DND-41 (cell line): ENCODE data around the gene RPL3.

Experiments
- ATAC-seq: fragments of 200-7000 bp; cut with Tn5 transposase; 3 replicates; pipeline ENCODE4 v1.9.1; 2021; ENCODE audit warnings: low read depth; ENCODE audit not compliant: insufficient read depth
- DNase-seq: peaks from one replicate; pipeline ENCODE4 v3.0.0-alpha.2; 2020
- H2AFZ ChIP-seq: 2 replicates; pipeline ENCODE4 v1.6.0; 2012; ENCODE audit warnings: low read depth, low read length
- H3K27ac ChIP-seq: 2 replicates; pipeline ENCODE4 v1.5.1; 2012; ENCODE audit warnings: low read length, inconsistent platforms
- H3K27me3 ChIP-seq: fragments of 200-600 bp; sonication (generic); 2 replicates; pipeline ENCODE4 v1.6.0; 2012; ENCODE audit warnings: low read length, mild to moderate bottlenecking, inconsistent platforms; ENCODE audit not compliant: insufficient read depth, poor library complexity
- H3K36me3 ChIP-seq: 2 replicates; pipeline ENCODE4 v1.5.1; 2012; ENCODE audit warnings: low read length, inconsistent platforms; ENCODE audit not compliant: insufficient read depth
- H3K4me1 ChIP-seq: 2 replicates; pipeline ENCODE4 v1.5.1; 2012; ENCODE audit warnings: mild to moderate bottlenecking, low read length; ENCODE audit not compliant: insufficient read depth
- H3K4me2 ChIP-seq: 2 replicates; pipeline ENCODE4 v1.6.0; 2012; ENCODE audit warnings: mild to moderate bottlenecking, moderate library complexity, low read length, inconsistent platforms; ENCODE audit not compliant: insufficient read depth
- H3K4me3 ChIP-seq, 2 experiments: fragments of 200-600 bp in 1 of 2; shearing (Covaris generic) in 1 of 2; 2 replicates each; pipeline ENCODE4 v1.5.1; 2012 to 2016; ENCODE audit warnings: inconsistent platforms in 2 of 2, low read length in 2 of 2, mild to moderate bottlenecking in 2 of 2, low read depth in 1 of 2, moderate library complexity in 1 of 2
- H3K79me2 ChIP-seq: 2 replicates; pipeline ENCODE4 v1.6.0; 2012; ENCODE audit warnings: low read length, inconsistent platforms; ENCODE audit not compliant: insufficient read depth
- H3K9ac ChIP-seq: 2 replicates; pipeline ENCODE4 v1.6.0; 2012; ENCODE audit warnings: low read depth, mild to moderate bottlenecking, inconsistent platforms, low read length, moderate library complexity
- H3K9me3 ChIP-seq: 2 replicates; pipeline ENCODE4 v1.5.1; 2012; ENCODE audit warnings: low read length, moderate library complexity, mild to moderate bottlenecking, inconsistent platforms; ENCODE audit not compliant: insufficient read depth, severe bottlenecking
- H4K20me1 ChIP-seq: 2 replicates; pipeline ENCODE4 v1.6.0; 2012; ENCODE audit warnings: low read length; ENCODE audit not compliant: insufficient read depth
- CTCF ChIP-seq: IDR thresholded peaks from 2 replicates; pipeline ENCODE4 v1.5.1; 2012; ENCODE audit warnings: borderline replicate concordance, low read length, moderate library complexity, mild to moderate bottlenecking; ENCODE audit not compliant: poor library complexity, severe bottlenecking; ENCODE audit errors: extremely low read depth
- EZH2 ChIP-seq: IDR thresholded peaks from 3 replicates; pipeline ENCODE4 v1.6.1; 2012; ENCODE audit warnings: borderline replicate concordance, low read depth, mild to moderate bottlenecking, moderate library complexity, low read length, inconsistent platforms; ENCODE audit not compliant: severe bottlenecking

RPL3 gene

GRCh38 chr22:39288135-39288898 is 31.1 kb downstream of the RPL3 start:
- Histone ChIP-seq H3K27me3 (no peaks in the 10 kb centered on the region), H3K4me3 (no peak overlapping the region), H3K27ac (no peak overlapping the region), H3K4me1 (no peaks in the 10 kb centered on the region), H3K9me3 (no peaks in the 10 kb centered on the region), H2AFZ (no peak overlapping the region), H4K20me1 (no peaks in the 10 kb centered on the region), H3K4me2 (no peak overlapping the region), H3K36me3 (no peaks in the 10 kb centered on the region), H3K79me2 (no peaks in the 10 kb centered on the region), H3K9ac (no peak overlapping the region)
- DNase-seq (no peak), ATAC-seq (no peak)
- TF ChIP-seq EZH2, result no peak
- no peak for TF ChIP-seq CTCF

GRCh38 chr22:39287076-39287725 is 32.2 kb downstream of the RPL3 start:
- TF ChIP-seq EZH2 (no peak), CTCF (no peak)
- Histone ChIP-seq H2AFZ (no peak overlapping the region), H3K27me3 (no peaks in the 10 kb centered on the region), H4K20me1 (no peaks in the 10 kb centered on the region), H3K9me3 (no peaks in the 10 kb centered on the region), H3K36me3 (no peaks in the 10 kb centered on the region), H3K9ac (no peak overlapping the region), H3K4me2 (no peak overlapping the region), H3K4me1 (no peaks in the 10 kb centered on the region), H3K79me2 (no peaks in the 10 kb centered on the region), H3K4me3 (no peak overlapping the region), H3K27ac (no peak overlapping the region)
- no peak for ATAC-seq
- DNase-seq, result no peak

GRCh38 chr22:39284983-39285382 is 34.4 kb downstream of the RPL3 start:
- ATAC-seq, result no peak
- Histone ChIP-seq H3K79me2 (no peaks in the 10 kb centered on the region), H2AFZ (no peak overlapping the region), H3K4me2 (no peak overlapping the region), H3K9me3 (no peaks in the 10 kb centered on the region), H3K4me1 (no peaks in the 10 kb centered on the region), H4K20me1 (no peaks in the 10 kb centered on the region), H3K36me3 (no peaks in the 10 kb centered on the region), H3K4me3 (no peak overlapping the region), H3K27ac (no peak overlapping the region), H3K9ac (no peak overlapping the region), H3K27me3 (peaks cover 3% of the 10 kb centered on the region)
- no peak for DNase-seq
- TF ChIP-seq EZH2, result no peak
- TF ChIP-seq CTCF, result no peak
